ENCODE data around the gene RCC2. TPM values are rescaled to one million over a fixed set of nuclear protein-coding genes. Genes with fewer than 3 reads are reported as not detected.
A peak's percentile ranks its signal among the peaks of the same experiment; 100 is the strongest.

Gene RCC2
- total RNA-seq, 1 experiment from 2014 or later: 107 TPM

DNA sequence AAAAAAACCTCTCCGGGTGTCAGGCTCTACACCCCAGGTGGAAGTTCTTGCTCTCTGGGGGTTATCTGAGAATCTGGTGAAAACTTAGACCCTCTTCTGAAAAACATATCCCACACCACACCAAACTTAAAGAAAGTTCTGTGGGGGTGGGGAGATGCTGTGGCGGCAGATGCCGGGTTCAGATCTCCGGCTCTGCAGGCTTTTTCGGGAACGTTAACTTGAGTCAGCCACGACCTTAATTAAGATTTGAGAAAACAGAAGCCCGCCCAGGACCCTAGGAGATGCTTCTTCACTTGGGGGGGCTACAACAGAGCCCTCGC, 2.3 kb downstream of the RCC2 start:
- H3K36me3 Mint-ChIP-seq (ENCODE audit: insufficient read depth, unreplicated experiment): peaks cover 55% of the 10 kb centered on the region

DNA sequence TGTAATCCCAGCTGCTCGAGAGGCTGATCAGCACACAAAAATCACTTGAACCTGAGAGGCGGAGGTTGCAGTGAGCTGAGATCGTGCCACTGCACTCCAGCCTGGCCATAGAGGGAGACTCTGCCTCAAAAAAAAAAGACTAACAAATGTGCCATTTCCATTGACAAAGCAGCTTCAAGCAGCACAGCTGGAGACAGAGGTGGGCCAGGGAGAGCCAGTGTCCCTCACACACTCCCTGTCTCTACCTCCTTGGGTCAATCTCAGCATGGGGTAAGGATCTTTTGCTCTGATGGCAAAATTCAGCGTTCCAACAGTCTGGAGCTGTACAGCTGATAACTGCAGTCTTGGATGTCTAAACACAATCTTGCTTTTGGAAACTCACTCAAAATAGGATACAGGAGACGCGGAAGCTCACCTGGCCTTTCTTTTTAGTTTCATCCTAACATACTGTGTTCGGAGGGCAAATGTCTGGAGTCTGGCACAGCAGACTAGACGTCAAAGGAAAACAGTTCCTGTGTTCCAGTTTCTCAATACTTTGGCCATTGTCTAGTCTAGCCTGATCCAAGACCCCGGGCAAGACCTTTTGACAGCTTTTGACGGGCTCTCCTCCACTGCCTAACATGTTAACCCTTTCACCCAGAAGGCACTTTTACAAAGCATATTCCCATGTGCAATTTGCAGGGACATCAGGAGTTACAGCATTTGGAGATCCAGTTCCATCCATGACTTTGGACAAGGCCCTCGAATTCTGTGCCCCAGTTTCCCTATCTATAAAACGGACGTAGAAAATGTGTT, 2.9 kb downstream of the RCC2 start:
- CTCF ChIA-PET: interaction anchor here (0.5 kb wide), 1 partner anchor 124 kb away, joined by 4 read pairs; no protein-coding TSS in a partner anchor
- TSS peak; percentile 26 for BruUV-seq (replicated peaks)
- H3K27me3 Mint-ChIP-seq (ENCODE audit: unreplicated experiment): no peaks in the 10 kb centered on the region
- peak overlapping the region; percentile 57 for H3K4me3 Mint-ChIP-seq (ENCODE audit: low read depth, unreplicated experiment)
- TF ChIP-seq, protein P1, sequence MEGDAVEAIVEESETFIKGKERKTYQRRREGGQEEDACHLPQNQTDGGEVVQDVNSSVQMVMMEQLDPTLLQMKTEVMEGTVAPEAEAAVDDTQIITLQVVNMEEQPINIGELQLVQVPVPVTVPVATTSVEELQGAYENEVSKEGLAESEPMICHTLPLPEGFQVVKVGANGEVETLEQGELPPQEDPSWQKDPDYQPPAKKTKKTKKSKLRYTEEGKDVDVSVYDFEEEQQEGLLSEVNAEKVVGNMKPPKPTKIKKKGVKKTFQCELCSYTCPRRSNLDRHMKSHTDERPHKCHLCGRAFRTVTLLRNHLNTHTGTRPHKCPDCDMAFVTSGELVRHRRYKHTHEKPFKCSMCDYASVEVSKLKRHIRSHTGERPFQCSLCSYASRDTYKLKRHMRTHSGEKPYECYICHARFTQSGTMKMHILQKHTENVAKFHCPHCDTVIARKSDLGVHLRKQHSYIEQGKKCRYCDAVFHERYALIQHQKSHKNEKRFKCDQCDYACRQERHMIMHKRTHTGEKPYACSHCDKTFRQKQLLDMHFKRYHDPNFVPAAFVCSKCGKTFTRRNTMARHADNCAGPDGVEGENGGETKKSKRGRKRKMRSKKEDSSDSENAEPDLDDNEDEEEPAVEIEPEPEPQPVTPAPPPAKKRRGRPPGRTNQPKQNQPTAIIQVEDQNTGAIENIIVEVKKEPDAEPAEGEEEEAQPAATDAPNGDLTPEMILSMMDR (IDR thresholded peaks at IDR 0.05; ENCODE audit: unreplicated experiment): no peak
- intact Hi-C loops (cut with micrococcal nuclease; ENCODE audit: unreplicated experiment): no loop called here
- H3K9me3 Mint-ChIP-seq (ENCODE audit: low read depth, unreplicated experiment): no peaks in the 10 kb centered on the region
- no peak overlapping the region for H3K27ac Mint-ChIP-seq (ENCODE audit: unreplicated experiment)
- no peak for DNase-seq
- H3K36me3 Mint-ChIP-seq (ENCODE audit: insufficient read depth, unreplicated experiment): peaks cover 58% of the 10 kb centered on the region
- H3K4me1 Mint-ChIP-seq (ENCODE audit: low read depth, unreplicated experiment): peaks cover 14% of the 10 kb centered on the region

More for the DNA sequence above, 2.3 kb downstream of the RCC2 start:
- H3K4me3 Mint-ChIP-seq (ENCODE audit: low read depth, unreplicated experiment): peak overlapping the region; percentile 57
- BruUV-seq (replicated peaks): no TSS peak
- TF ChIP-seq, protein P1 (IDR thresholded peaks at IDR 0.05; ENCODE audit: unreplicated experiment): no peak
- peaks cover 14% of the 10 kb centered on the region for H3K4me1 Mint-ChIP-seq (ENCODE audit: low read depth, unreplicated experiment)
- no peak overlapping the region for H3K27ac Mint-ChIP-seq (ENCODE audit: unreplicated experiment)
- H3K9me3 Mint-ChIP-seq (ENCODE audit: low read depth, unreplicated experiment): no peaks in the 10 kb centered on the region
- CTCF ChIA-PET: no interaction called here
- no peak for DNase-seq
- intact Hi-C loops (cut with micrococcal nuclease; ENCODE audit: unreplicated experiment): no loop called here
- no peaks in the 10 kb centered on the region for H3K27me3 Mint-ChIP-seq (ENCODE audit: unreplicated experiment)

DNA sequence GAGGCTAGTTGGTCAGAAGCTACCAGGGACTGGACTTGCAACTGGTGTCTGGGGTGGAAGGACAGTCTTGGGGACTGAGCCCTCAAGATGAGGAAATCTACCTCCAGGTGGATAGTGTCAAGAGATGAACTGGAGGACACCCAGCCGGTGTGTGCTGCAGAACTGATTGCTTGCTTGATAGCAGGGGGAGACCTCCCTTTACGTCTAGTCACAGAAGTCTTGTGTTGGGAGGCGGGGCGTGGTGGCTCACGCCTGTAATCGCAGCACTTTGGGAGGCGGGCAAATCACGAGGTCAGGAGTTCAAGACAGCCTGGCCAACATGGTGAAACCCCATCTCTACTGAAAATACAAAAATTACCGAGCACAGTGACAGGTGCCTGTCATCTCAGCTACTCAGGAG, 4.9 kb downstream of the RCC2 start:
- no TSS peak for BruUV-seq (replicated peaks)
- Mint-ChIP-seq H3K4me1 (ENCODE audit: low read depth, unreplicated experiment) (no peaks in the 10 kb centered on the region), H3K9me3 (ENCODE audit: low read depth, unreplicated experiment) (no peaks in the 10 kb centered on the region), H3K27ac (ENCODE audit: unreplicated experiment) (no peak overlapping the region), H3K27me3 (ENCODE audit: unreplicated experiment) (no peaks in the 10 kb centered on the region), H3K4me3 (ENCODE audit: low read depth, unreplicated experiment) (no peak overlapping the region), H3K36me3 (ENCODE audit: insufficient read depth, unreplicated experiment) (peaks cover 58% of the 10 kb centered on the region)
- TF ChIP-seq, protein P1 (IDR thresholded peaks at IDR 0.05; ENCODE audit: unreplicated experiment): no peak
- intact Hi-C loops (cut with micrococcal nuclease; ENCODE audit: unreplicated experiment): no loop called here
- CTCF ChIA-PET: no interaction called here
- DNase-seq: no peak

DNA sequence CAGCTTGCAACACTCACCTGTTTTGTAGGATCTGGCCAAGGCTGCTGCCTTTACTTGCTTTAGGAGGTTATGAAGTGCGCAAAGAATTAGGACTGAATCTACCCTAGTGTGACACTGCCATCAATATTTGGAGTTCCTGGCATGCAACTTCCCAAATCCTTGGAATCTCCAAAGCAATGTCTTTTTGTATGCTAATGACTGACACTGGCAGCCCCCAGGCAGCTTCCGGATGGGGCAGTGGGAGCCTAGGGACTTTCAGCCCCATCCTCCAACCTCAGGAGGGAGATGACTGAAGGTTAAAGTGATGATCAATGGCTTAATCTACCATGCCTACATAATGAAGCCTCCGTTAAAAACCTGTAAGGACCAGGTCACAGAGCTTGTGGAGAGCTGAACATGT, 5.5 kb downstream of the RCC2 start:
- intact Hi-C loops (cut with micrococcal nuclease; ENCODE audit: unreplicated experiment): no loop called here
- BruUV-seq (replicated peaks): no TSS peak
- CTCF ChIA-PET: interaction anchor here (0.6 kb wide), 1 partner anchor 147 kb away, joined by 4 read pairs; no protein-coding TSS in a partner anchor
- no peaks in the 10 kb centered on the region for H3K27me3 Mint-ChIP-seq (ENCODE audit: unreplicated experiment)
- DNase-seq: no peak
- no peak overlapping the region for H3K4me3 Mint-ChIP-seq (ENCODE audit: low read depth, unreplicated experiment)
- no peaks in the 10 kb centered on the region for H3K4me1 Mint-ChIP-seq (ENCODE audit: low read depth, unreplicated experiment)
- peaks cover 56% of the 10 kb centered on the region for H3K36me3 Mint-ChIP-seq (ENCODE audit: insufficient read depth, unreplicated experiment)
- H3K9me3 Mint-ChIP-seq (ENCODE audit: low read depth, unreplicated experiment): no peaks in the 10 kb centered on the region
- no peak overlapping the region for H3K27ac Mint-ChIP-seq (ENCODE audit: unreplicated experiment)
- TF ChIP-seq, protein P1 (IDR thresholded peaks at IDR 0.05; ENCODE audit: unreplicated experiment): no peak

Data from Calu3 (cell line).